HG02852 (cell line): ENCODE data around the gene RPS16.
"Not testable (repeated sequence)": the region's sequence is repeated elsewhere in the genome, so short reads cannot be mapped to it uniquely, and the experiment has no call there.

ENCODE experiments used
- ATAC-seq: cut with Tn5 transposase; IDR thresholded peaks from one replicate; pipeline ENCODE4 v1.9.1; 2021; ENCODE audit warnings: mild to moderate bottlenecking, moderate library complexity; ENCODE audit not compliant: unreplicated experiment

The RPS16 gene

DNA sequence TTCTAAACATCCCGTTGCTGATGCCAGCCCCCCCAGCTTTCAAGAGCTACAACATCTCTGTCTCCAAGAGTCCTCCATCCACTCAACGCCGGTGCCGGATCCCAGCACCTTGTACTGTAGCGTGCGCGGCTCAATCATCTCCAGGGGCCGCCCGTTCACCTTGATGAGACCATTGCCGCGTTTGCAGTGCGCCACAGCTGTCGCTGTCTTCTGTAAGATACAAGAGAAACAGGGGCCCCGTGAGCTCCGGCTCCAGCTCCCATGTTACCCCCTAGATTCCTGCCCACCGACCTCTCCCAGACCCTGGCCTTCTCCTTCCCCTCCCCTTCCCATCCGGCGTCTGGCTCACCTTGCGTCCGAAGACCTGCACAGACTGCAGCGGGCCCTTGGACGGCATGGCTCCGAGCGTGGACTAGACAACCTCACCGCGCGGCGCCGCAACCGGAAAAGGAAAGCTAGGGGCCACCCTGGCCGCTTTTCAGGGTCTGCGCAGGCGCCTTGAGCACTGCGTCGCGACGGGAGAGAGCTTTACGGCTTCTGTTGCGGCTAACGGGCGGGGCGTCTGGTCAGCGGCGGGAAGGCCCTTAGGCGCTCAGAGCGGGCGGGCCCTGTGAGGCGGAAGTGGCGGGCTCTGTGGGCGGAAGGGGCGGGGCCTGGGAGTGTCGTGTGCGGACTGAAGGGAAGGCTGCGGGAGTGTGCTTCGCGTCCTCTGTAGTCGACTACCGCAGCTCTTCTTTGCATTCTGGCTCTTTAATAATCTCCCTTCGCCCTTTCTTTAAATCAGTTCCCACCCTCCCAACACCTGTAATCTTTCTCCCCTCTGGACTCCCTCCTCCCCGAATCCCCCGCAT, at the start of gene RPS16:
Gene RPS16, minus strand, starts transcription at position 451 of the 851 bp plus-strand sequence. Its CDS starts 54 bp downstream, at position 397.
- ATAC-seq = peak; percentile 66

DNA sequence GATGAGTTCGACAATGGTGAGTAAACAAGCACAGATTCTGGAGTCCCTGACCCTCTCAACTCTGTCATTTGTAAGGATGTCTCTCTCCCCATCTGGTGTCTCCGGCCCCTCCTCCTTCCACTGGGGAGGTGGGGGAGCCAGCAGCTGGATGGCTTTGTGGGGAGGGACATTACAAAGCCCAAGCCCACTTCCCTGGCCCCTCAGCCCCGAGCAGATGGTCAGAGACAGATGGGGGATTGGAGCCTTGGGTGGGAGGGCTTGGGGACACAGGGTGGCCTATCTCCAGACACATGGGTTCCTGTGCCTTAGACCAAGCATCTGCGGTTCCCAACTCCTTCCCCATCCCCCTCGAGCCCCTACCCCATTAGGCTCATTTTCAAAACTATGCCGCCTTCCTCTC, 47.4 kb upstream of the RPS16 start:
- no peak for ATAC-seq

DNA sequence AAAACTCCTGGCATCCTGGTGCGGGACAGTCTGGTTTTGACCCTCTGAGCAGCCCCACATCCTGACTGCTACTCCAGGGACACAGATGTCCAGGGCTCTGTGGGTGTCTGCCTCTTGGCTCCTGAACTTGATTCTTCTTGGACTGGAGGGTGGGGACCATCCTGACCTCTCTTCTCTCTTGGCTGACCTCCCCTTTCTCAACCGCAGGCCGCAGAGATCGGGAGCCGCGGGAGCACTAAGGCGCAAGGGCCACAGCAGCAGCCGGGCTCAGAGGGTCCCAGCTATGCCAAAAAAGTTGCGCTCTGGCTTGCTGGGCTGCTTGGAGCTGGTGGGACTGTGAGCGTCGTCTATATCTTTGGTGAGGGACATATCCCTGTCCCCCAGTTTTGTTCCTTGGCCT, 45.9 kb upstream of the RPS16 start:
- no peak for ATAC-seq

DNA sequence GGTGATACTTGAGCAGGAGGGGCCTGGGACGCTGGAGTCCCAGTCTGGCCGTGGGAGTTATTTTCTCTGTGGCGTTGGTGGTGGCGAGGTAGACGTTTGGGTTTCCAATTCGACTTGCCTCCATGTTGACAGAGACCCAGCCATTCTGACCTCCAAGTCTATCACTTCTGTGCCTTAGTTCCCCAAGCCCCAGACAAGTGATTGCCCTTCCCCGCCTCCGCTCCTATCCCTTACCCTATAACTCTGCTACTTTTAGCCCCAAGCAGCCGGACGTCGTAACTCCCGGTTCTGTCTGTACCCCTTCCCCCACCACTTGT, 45.4 kb upstream of the RPS16 start:
- ATAC-seq = no peak

DNA sequence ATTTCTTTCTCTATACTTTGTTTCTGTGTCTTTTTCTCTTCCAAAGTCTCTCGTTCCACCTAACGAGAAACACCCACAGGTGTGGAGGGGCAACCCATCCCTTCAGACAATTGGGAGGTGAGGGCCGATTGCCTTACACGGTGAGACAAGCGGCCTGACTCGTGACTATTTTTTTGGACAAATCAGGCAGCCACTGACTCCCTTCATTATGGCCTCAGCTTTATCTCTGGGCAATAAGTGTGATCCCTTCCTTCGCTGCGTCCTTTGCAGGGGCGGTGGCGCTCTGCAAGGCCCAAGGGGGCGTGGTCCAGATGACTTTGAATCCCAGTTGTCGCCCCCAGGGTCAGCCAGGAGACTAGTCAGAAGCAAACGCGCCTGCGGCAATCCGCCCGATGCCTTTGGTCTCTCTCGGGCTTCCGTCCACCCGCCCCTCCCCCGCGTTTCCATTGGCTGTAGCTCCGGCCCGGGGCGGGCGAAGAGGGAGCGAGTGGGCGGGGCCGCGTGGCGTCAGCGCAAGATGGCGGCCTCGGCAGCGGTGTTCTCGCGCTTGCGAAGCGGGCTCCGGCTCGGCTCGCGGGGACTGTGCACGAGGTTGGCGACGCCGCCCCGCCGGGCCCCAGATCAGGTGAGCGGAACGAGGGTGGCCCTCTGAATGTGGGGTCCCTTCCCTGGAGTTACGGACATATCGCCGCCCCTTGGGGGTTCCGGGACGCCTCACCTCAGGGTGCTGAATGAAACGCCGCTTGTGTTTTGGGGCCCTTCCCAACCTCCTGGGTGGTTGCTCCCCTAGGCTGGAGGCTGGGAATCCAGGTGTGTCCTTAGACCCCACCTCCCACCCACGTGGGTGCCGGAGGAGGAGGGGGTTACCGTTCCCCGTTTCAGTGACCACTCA, 44.8 kb upstream of the RPS16 start, which contains the start of gene TIMM50:
Gene TIMM50, plus strand, starts transcription at position 502 of the 892 bp plus-strand sequence. Its CDS starts 16 bp downstream, at position 518.
- ATAC-seq = peak; percentile 88

DNA sequence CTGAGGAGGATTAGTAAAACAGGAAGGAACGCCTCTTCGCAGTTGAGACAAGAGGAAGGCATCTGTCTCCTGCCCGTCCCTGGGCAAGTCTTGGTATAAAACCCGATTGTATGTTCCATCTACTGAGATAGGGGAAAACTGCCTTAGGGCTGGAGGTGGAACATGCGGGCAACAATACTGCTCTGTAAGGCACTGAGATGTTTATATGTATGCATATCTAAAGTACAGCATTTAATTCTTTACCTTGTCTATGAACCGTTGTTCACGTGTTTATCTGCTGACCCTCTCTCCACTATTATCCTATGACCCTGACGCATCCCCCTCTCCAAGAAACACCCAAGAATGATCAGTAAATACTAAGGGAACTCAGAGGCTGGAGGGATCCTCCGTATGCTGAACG, 44.2 kb upstream of the RPS16 start:
- ATAC-seq = no peak

DNA sequence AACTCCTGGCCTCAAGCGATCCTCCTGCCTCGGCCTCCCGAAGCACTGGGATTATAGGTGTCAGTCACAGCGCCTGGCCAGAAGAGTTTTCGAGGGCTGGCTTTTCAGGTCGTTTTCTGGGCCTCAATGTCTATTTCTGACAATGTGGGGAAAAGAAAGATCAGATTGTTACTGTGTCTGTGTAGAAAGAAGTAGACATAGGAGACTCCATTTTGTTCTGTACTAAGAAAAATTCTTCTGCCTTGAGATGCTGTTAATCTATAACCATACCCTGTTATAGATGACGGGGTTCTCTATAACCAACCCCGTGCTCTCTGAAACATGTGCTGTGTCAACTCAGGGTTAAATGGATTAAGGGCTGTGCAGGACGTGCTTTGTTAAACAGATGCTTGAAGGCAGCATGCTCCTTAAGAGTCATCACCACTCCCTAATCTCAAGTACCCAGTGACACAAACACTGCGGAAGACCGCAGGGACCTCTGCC, 43.6 kb upstream of the RPS16 start:
- ATAC-seq = not testable (repeated sequence)

DNA sequence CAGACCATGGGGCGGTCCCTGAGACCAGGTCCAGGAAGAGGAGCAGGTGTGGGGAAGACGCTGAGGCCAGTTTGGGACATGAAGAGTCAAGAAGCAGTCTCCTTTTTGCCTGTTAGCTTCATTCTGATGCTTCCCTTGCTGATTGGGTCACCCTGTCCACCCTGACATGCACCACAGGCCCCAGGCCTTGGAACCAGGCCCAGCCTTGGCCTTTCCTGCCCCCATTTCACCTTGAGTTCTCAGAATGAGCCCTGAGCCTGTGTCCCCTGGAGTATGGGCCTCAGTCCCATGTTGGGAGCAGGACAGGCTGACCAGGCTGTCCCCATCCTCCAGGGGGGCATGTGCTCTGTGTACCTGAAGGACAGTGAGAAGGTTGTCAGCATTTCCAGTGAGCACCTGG, 40.0 kb upstream of the RPS16 start:
- no peak for ATAC-seq

DNA sequence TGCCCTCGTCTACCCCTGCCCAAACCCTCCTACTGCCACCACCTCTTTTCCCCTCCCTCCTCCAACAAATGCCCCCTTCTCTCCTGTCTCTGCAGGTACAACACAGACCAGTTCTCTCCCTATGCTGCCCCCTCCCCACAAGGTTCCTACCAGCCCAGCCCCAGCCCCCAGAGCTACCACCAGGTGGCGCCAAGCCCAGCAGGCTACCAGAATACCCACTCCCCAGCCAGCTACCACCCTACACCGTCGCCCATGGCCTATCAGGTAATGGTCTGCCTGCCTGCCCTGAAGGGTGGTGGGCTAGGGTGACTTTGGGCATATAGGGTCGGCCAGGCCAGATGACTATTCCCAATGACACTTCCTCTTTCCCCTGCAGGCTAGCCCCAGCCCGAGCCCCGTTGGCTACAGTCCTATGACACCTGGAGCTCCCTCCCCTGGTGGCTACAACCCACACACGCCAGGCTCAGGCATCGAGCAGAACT, 38.4 kb upstream of the RPS16 start:
- no peak for ATAC-seq

DNA sequence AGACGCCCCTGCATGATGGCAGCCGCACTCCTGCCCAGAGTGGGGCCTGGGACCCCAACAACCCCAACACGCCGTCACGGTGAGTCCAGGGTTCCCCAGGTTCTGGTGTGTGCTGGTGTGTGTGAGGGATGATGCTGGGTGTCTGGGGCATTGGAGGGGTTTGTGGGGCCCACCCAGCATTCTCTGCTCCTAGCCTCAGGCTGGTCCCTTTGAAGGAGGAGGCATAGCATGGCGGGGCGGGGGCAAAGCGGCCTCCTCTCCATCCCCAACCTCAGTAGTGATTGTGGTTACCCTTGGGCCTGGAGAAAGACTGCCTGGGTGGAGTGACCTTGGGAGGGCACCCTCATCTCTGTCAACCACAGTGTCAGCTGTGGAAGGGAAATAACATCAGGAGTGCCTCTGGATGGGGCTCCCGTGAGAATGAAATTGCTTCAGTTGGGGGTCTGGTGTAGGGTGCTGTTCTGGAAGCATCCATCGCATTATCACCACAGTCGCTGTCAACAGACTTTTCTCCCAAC, 37.8 kb upstream of the RPS16 start:
- no peak for ATAC-seq

DNA sequence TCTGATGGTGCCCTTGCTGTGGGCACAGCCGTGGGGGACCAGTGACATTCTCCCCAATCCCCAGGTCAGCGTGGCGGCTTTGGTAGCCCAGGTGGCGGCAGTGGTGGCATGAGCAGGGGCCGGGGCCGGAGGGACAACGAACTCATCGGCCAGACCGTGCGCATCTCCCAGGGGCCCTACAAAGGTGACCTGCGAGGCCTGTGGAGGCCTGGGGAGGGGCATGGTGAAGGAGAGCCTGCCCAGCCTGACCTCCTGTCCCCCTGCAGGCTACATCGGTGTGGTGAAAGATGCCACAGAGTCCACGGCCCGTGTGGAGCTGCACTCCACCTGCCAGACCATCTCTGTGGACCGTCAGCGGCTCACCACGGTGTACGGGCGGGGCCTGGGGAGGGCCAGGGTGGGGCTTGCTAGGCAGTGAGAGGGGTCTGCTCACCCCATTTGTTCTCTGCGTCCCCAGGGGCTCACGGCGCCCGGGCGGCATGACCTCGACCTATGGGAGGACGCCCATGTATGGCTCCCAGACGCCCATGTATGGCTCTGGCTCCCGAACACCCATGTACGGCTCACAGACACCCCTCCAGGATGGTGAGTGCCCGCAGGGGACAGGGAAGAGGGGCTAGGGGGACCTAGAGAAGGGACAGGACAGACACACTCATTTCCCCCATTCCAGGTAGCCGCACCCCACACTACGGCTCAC, 37.1 kb upstream of the RPS16 start:
- ATAC-seq = no peak

DNA sequence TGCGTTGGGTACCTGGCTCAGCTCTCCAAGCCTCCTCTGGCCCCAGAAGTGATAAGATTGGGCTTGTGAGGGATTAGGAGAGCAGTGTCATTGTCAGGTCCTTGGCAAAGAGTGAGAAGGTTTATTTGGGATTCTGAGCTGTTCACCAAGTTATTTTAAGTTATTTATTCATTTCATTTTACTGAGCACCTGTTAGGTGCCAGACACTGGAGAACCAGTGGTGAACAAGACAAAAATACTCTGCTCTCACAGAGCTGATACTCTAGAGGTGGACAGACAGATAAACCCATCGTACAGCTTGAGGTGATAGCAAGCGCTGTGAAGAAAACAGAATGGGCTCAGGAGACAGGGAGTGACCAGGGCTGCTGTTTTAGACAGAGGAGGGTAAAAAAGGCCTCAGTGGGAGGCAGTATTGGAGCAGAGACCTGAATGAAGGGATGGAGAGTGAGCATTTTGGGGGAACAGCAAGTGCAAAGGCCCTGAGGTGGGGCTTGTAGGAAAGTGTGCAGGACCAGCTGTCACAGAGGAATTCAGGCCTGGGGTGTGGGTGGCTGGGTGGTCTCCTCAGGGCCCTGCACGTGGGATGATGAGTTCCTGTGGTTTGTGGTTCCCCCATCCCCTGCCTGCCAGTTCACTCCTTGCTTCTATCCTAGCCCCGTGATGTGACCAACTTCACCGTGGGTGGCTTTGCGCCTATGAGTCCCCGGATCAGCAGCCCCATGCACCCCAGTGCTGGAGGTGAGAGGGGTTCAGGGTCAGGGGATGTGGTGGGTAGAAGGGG, 36.2 kb upstream of the RPS16 start:
- ATAC-seq = no peak

DNA sequence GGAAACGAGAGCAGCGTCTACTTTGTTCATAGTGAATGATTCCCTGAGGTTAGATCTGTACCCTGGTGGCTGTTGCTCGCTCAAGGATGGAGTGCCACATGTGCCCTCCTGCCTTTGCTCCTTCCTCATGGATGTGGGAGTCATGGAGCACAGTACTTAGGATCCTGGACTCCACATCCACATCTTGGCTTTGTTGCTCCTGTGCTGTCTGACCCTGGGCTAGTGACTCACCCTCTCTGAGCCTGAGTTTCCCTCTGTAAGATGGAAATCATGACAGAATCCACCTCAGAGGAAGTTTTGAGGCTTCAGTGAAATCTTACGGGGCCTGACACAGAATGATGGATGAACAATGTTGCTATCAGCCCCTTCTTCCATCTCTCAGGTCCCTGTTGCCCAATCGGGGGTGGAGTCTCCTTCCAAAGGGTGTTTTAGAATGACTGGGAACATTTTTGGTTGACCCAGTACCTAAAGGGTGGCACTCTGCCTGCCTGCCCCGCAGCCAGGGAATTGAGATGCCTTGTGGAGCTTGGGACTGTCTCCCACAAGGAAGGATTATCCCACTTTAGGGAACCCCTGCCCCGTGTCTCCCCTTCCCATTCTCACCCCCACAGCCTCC, 35.1 kb upstream of the RPS16 start:
- no peak for ATAC-seq

DNA sequence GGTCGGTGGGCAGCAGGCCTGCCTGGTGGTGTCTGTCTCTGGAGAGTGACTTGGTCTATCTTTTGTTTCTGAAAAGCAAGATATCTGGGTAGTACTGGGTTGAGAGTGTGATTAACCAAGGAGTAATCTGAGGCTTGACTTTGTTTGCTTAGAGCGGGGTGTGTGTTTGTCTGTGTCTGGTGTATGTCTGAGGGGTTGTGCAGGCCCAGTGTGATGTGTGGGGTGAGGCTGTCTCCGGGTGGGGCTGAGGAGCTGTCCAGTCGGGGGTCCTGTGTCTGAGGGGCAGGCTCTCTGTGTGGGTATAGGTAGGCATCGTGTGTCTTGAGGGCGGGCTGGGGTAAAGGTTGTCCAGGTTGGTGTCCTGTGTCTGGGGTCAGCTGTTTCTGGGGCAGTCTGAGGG, 33.8 kb upstream of the RPS16 start:
- ATAC-seq = no peak

DNA sequence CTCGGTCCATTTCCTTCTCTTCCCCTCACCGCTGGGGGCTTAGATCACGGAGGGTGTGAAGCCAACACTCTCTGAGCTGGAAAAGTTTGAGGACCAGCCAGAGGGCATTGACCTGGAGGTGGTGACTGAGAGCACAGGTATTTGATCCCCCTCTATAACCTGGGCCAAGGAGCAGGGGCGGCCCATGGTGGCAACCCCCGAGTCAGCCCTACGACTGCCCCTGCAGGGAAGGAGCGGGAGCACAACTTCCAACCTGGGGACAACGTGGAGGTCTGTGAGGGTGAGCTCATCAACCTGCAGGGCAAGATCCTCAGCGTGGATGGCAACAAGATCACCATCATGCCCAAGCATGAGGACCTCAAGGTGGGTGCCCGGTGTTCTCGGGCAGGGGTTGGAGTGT, 33.3 kb upstream of the RPS16 start:
- ATAC-seq = no peak

DNA sequence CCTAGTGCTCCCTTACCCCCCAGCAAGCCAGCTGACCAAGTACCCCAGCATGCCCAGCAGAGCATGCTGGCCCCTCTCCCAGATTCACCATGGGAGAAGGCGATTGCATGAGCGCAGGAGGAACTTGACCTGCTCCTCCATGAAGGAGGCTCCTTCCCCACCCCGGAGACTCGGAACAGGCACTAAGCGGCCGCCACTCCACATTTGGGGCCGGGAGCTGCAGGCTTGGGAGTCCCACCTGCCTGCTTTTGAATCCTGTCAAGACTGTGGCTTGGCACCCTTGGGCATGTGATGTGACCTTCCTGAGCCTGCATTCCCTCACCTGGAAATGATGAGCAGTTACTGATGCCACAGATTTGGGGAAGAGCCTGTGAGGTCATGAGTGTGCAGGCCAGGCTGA, 32.2 kb upstream of the RPS16 start:
- no peak for ATAC-seq

DNA sequence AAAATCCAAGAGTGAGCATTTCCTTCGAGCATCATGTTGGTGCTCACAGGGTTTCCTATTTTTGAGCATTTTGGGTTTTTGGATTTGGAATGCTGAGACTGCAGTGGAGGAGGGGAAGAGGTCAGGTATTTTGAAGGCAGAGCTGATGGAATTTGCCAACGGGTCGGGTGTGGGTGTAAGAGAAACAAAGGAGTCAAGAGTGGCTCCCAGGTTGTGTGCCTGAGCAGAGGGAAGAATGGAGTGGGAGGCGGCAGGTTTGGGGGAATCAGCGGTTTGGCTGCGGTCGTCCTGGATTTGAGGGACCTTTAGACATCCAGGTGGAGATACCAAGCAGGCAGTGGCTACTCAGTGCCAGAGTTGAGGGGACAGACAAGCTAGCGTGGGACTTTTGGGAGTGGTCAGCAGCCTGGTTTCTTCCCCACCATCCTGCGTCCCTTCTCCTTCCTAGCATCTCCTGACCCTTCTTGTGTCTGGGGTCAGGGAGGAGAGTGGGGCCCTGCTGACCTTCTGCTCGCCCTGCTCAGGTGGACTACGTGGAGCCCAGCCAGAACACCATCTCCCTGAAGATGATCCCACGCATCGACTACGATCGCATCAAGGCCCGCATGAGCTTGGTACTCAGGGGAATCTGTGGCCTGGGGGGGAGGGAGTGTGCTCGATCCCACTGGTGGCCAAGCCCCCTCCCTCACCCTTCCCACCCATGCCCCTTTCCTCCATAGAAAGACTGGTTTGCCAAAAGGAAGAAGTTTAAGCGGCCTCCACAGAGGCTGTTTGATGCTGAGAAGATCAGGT, 30.4 kb upstream of the RPS16 start:
- ATAC-seq = no peak

DNA sequence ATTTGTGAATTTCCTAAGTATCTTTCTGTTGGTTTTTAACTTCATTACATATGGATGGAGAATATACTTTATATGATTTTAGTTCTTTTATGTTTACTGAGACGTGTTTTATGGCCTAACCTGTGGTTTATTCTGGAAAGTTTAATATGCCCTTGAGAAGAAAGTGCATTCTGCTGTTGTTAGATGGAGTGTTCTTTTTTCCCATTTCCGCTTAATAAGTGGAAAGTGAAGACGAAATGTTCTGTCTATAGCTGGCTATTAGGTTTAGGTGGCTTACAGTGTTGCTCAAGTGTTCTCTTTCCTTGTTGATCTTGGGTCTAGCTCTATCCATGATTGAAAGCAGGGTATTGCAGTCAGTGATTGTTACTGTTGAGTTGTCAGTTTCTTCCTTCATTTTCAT, 27.7 kb upstream of the RPS16 start:
- ATAC-seq = no peak

DNA sequence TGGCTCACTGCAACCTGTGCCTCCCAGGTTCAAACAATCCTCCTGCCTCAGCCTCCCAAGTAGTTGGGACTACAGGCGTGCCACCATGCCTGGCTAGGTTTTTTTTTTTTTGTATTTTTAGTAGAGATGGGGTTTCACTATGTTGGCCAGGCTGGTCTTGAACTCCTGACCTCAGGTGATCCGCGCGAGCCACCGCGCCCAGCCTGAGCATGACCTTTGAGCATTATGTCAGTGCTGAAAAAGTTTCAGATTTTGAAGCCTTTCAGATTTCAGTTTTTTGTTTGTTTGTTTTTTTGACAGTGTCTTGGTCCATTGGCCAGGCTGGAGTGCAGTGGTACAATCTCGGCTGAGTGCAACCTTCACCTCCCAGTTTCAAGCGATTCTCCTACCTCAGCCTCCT, 15.5 kb upstream of the RPS16 start:
- not testable (repeated sequence) for ATAC-seq
